HG02981 (cell line): ENCODE data around the gene PDGFB.

Source experiments
- ATAC-seq: cut with Tn5 transposase; IDR thresholded peaks from one replicate; pipeline ENCODE4 v1.9.1; 2021; ENCODE audit warnings: mild to moderate bottlenecking, moderate library complexity; ENCODE audit not compliant: unreplicated experiment

The PDGFB gene

DNA sequence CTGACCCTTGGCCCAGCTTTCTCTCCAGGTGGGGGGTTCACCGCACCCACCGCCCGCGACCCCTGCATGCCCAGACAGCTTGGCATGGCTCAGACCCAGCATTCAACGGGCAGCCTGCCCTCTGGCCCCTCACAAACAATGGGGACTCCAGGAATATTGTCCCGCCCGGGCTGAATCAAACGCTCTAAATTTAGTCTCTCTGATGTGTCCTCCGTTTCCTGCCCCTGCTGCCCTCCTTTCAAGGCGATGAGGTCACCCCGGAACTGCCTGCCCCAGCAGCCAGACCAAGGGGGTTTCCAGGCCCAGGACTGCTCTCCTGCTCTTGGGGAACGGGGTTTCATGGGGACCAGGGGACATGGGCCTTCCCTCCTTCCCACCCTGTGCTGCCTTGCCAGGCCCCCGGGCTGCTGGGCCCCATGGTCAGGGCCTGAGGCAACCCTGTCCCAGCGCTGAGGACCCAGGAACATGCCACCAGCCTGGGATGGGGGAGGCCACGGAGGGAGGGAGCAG, 10.1 kb upstream of the PDGFB start:
- ATAC-seq: no peak

DNA sequence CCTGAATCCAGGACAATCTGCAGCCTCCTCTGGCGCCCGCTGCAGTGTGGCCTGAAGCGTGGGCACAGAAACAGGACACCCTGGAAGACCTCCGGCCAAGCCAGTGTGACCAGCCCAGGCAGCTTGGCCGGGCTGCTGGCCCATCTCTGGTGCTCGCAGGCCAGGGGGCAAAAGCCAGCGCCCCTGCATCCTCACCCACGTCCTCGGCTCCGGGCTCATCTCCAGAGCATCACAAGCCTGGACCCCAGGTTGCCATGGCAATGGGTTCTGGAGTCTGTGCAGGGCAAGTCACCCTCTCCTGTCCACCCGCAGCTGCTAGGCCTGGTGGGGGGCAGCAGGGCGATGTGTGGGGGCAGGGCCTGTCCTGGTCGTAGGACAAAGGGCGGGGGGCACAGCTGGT, 9.3 kb upstream of the PDGFB start:
- no peak for ATAC-seq

DNA sequence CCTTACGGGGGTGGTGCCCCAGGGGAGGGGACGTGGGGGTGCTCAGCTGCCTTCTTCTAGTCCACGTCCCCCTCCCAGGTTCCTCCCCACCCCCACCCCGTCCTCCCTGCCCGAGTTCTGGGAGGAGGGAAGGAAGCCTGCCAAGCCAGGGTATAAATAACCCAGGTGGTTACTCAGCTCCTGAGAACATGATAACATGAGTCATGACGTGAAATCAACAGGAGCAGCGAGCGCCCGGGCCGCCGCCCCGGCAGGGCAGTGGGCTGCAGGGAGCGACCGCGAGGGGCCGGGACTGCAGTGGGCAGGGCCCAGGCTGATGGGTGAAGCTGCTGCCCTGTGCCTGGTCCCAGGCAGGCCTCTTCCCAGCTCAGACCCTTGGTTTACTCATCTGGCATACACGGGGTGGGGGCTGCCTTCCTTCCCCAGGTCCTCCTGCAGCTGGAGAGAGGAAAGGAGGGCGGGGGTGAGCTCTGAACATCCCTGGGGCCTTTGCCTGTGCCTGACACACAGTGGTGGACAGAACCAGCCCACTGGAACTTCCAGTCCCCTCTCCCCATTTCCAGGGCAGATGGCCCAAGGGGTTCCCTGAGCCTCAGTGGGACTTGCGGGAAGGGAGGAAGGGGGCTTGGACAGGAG, 8.8 kb upstream of the PDGFB start:
- ATAC-seq: no peak

DNA sequence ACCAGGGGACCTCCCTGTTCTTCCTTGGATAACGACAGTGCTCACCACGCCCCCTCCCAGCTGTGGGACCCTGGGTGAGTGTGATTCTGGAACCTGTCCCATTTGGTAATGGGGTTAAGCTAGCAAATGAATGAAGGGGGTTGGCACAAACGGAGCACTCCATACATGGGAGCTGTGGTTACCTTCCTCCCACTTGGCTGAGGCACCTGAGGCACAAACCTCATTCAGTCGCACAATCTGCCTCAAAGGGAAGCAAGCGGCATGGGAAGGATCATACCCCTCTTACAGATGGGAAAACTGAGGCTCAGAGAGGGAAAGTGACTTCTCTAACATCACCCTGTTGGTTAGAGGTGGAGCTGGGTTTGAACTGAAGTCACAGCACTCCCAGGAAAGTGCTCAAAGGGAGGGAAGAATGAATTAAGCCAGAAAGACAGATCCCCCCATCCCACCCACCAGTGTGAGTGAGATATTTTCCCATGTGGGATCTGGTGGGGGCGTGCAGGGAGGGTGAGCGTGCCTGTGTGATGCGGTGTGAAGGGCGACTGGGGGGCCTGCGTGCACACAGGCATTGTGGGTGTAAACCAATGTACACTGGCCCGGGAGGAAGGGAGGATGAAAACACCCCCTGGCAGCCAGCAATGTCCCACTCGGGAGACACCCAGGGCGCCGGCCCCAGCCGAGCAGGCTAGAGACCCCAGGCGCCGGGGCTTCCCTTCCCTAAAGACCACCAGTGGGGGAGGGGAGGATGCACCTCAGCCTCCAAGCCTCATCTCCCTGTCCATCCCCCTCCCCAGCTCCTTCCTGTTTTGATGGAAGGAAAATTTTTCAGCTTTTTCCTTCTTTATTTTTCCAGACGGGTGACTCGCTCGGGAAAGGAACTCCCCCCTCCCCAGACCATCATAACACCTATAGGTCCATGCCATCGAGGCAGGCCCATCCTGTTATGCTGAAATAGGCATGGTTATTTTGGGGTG, 8.0 kb upstream of the PDGFB start:
- ATAC-seq: no peak

DNA sequence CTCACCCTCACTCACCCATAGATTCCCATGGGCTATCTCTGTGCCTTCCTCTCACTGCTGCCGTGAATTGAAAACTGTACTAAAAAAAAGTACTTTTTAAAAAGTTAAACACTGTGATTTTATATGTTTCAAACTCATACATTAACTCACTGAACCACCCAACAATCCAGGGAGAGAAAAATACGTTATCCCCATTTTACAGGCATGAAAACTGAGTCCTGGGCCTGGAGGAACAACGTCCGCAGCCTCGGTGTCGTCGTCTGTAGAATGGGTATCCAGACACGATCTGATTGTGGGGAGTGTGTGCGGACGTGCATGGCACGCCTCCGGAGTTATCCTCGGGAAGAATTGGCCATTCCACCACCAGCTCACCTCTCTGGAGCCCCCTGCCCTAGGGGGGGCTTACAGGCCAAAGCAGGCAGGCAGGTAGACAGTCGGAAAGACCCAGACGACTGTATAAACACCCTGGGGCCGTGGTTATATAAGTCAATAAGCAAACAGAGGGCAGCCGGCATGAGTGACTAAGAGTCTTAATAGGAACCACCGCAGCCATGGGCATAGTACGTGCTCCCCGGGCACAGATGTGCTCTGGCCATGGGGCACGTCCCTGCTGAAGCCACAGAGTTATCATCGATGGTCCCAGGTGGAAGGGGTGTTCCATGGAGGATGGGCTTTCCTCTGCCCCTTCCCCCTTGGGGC, 7.1 kb upstream of the PDGFB start:
- no peak for ATAC-seq

DNA sequence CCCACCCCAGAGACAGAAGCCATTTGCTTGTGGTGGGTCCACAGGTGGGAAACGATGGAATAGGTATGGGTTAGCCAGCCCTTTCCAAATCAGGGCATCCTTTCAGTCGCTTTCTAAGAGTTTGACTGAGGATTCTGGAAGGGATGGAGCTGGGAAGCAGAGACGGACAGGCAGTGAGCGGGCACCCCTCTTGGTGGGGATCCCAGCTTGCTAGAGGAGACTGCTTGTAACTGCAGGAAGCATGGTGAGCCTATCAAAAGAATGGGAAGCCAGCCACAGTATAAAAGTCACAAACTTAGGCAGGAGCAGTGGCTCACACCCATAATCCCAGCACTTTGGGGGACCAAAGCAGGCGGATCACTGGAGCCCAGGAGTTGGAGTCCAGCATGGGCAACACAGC, 6.1 kb upstream of the PDGFB start:
- no peak for ATAC-seq

DNA sequence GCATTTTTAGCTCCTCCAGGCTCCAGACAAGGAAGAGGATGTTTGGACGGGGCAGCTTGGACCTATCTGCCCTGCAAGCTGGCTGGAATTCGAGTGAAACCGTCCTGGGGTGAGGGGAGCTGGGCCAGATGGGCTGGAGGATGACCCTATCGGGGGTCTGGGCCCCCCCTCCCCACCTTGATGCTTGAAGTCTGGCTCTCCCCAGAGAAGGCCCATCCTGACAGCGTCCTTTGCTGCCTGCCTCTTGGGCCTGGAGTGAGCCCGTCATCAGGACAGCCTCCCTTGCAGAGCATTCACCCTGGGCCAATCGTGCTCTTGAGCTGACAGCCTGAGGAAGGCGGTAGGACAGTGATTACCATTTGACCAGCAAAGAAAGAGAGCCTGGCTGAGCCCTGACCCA, 5.3 kb upstream of the PDGFB start:
- ATAC-seq: no peak

DNA sequence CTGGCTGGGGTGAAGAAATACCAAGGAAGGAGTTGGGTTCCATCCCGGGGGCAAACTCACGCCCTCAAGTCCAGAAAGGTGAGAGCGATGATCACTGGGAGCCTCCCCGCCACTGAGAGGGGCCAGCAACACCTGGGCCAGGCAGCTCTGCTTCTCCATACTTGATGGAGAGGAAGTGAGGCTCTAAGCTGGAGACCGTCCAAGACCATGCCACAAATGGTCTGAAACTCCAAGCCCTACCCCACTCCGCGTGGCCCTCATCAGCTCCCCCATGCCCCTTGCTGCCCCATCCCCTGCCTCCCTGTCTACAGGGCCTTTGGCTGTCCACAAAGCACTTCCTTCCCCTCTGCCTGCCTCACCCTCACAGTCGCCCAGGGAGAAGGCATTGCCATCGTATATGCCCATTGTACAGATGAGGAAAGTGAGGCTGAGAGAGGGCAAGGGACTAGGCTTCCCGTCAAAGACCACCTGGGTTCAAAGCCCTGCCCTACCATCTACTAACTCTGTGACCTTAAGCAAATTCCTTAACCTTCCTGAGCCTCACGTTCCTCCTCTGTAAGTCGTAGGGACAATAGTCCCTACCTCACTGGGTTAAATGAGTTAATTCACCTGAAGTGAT, 4.4 kb upstream of the PDGFB start:
- no peak for ATAC-seq

DNA sequence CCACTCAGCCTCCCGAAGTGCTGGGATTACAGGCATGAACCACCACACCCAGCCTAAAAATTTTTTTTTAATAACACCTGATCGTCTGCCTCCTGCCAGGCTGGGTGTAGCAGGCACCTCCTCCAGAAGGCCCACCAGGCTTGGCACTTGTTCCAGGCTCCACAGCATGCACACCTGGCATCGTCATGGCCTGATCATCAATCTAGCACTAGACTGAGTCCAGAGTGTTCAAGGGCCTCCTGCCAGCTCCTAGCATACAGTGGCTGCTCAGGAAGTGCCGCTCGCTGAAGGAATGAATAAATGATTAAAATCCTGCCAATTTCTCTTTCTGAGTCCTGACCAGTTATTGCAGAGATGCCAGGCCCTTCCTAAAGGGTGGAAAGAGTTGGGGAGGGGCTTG, 3.5 kb upstream of the PDGFB start:
- ATAC-seq: no peak

DNA sequence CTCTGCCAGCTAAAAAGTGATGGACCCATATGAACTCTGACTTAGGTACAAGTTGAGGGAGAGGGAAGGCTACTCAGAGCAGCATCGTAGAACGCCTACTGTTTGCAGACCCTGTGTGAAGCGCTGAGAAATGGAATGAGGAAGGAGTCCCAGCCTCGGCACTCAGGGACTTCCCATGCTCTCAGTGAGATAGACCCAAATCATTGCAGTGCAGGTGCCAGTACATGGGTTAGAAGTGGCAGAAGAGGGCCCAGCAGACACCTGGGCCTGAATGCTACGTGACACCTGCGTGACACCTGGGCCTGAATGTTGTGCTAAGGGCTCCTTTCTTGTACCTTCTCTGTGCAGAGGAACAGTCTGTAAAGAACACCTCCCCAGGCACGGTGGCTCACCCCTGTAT, 2.6 kb upstream of the PDGFB start:
- no peak for ATAC-seq

DNA sequence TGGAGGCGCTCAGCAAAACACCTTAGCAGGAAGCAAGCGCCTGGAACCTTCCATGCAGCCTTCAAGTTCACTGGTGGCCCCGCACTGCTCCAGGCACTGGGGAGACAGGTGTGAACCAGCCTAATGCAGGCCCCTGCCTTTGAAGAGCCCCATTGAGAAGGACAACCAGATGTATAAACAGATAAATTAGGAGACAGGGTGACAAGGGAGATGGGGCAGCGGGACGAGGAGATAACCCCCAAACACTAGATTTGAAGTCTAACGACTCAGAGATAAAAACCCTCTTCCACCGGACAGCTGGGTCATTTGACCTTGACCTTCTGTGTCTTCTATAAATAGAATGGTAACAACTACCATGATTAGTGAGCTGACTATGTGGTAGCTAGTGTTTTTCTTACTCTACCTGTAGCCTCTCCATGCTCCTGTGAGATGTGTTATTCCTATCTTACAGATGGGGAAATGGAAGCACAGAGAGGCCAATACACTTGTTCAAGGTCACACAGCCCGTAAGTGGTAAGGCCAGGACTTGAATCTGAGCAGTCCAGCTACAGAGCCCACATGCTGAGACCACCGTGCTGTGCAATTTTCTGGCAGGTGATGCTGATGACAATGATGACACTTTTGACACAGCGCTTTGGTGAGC, 2.0 kb upstream of the PDGFB start:
- no peak for ATAC-seq

DNA sequence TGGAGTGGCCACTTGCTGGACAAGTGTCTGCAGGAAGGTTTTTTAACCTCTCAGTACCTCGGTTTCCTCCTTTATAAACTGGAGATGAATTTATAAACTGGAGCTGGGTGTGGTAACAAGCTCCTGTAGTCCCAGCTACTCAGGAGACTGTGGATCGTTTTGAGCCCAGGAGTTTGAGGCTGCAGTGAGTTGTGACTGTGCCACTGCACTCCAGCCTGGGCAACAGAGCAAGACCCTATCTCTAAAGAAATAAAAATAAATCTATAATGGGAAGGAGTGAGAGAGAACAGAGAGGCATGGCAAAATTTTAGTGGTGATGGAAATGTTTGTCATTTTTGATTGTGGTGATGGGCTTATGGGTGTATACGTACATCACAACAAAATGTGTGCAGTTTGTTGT, 1.4 kb upstream of the PDGFB start:
- no peak for ATAC-seq

DNA sequence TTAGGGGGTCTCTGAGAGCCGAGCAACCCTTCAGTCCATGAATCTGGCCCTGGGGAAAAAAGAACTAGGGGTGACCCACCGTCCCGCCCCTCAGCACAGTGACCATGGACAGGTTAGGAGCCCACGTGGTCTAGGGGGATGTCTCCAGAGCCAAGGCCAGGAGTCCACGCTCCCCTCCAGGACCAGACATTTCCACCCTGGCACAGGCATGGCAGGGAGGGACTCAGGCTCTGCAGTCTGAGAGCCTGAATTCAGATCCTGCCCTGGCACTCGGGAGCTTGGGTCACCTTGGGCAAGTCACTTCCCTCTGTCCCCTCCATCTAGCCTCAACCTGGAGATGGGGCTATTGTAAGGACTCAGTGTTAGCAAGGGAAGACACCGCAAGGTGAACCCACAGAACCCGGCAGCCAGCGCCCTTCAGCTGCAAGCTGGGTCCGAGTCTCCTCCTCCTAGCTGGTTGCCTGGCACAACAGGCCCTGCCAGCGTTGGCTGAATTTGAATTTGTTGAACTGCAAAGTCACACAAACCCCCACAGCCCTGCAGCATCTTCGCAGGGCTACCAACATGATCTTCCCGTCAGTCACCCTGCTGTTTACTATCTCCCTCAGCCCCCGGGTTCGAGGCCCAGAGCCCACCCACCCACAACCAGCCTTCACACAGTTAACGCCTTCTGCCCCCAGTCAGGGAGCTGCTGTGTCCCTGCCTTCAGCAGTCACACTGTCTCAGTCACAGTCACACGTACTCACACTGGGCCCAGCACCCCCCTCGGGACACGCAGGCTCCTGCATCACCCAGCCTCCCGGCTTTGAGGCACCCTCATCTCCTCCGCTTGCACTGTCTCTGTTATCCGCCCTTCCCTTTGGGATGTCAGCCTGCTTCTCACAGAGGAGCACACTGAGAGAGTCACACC, 603 bp upstream of the PDGFB start:
- ATAC-seq: no peak

DNA sequence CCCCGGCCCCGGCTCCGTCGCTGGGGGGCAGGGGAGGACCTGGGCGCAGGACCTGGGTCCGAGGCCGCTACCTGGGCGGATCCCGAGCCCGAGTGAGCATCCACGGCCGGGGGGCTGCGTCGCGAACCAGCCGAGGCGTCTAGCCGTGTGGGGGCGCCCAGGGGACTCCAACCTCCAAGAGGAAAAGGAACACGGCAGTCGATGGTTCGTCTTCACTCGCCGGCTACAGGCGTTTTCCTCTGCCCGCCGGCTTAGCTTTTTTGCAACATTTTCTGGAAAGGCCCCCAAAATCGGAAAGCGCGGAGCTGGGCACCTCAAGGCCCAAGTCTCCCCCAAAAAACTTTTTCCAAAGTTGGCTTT, 666 bp downstream of the PDGFB start:
- no peak for ATAC-seq

DNA sequence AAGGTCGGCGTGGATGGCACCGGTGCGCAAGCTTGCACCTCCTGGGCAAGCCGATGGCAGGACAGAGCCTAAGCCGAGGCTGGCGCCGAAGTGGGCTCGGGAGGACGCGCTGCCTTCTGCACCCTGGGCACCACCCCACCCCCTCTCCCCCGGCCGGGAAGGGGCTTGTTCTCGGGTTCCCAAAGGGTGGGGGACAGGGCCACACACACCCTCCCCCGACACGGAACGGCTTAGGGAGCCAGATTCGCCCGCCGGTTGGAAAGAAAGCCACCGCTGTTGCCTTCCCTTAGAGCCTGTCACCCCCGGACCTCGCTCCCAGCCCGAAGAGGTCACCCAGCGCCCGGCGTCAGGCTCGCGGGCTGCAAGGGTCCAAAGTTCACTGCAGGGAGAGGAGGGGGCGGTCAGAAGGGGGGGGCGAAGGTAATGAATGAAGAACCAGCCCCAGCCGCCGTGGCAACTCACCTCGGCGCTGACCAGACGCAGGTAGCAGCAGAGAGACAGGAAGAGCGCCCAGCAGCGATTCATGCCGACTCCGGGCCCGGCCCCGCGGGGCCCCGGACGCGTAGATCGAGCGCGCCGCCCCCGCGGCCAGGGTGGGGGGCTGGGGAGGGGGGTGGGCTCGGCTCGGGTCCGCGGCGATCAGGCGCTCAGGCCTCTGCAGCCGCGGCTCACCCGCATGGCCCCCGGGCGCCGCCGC, 1.2 kb downstream of the PDGFB start:
- ATAC-seq: no peak

DNA sequence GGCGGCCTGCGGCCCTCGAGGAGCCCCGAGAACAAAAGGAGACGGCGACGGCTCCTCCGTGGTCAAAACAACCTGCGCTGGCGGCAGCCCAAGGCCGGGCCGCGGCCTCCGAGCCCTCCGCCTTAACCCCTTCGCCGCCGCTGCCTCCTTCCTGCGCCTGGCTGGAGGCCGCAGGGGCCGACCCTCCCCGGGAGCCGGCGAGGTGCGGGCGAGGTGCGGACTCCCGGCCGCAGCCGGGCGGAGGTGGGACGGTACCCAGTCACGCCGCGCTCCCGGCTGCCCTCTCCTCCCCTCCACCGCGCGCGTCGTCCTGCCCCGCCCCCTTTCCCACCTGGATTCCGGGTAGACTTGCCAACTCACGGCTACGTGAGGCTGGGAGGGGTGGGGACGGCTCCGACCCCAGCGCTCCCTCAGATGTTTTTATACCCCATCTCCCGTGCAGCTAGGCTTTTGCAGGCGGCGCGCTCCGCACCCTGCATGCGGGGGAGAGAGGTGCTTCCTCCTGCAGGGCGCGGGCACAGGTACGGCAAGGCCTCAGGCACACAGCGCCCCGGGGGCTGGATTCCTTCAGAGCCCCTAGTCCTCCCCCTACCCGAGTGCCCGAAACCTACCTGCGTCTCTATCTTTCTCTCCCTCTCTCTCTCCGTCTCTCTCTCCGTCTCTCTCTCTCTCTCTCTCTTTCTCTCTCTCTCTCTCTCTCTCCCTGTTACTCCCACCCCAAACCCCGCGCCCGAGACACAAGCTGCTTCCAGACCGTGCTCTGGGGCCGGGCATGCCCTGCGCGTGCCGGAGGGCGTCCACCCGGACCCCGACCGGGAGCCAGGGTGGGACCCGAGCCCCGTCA, 2.0 kb downstream of the PDGFB start:
- no peak for ATAC-seq

DNA sequence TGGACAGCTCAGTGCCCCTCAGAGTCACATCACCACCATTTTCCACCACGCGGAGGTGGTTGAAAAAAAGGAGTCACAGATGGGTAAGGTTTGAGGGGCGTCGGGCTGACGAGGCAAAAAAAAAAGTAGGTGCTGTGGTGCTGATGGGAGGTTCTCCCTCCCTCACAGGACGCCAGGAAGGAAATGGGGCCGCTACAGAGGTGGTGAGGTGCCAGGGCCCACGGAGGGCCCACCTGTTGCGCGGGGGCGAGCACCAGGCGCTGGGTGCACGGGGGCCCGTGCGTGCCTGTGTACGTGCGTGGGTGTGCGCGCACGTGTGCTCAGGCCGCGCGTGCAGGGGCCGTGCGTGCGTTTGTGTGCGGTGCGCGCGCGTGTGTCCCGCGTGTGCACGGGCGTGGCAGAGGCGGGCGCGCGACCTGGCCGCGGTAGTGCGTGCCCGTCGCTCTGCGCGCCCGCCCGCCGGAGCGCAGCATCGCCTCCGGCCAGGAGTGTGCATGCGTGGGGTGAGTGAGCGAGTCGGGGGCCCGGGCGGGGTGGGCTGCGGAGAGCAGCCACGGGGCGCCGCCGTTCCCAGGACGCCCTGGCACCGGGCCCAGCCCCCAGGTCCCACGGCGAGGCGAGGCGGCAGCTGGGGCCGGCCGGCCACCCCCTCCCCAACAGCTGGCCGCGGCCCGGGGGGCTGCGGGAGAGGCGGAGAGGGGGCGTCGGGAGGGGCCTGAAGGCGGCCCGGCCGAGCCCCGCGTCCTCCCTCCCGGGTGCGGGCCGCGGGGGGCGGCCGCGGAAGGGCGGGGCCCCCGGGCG, 2.8 kb downstream of the PDGFB start:
- no peak for ATAC-seq
